ENCODE measurements around the gene SLC7A8.

DNA sequence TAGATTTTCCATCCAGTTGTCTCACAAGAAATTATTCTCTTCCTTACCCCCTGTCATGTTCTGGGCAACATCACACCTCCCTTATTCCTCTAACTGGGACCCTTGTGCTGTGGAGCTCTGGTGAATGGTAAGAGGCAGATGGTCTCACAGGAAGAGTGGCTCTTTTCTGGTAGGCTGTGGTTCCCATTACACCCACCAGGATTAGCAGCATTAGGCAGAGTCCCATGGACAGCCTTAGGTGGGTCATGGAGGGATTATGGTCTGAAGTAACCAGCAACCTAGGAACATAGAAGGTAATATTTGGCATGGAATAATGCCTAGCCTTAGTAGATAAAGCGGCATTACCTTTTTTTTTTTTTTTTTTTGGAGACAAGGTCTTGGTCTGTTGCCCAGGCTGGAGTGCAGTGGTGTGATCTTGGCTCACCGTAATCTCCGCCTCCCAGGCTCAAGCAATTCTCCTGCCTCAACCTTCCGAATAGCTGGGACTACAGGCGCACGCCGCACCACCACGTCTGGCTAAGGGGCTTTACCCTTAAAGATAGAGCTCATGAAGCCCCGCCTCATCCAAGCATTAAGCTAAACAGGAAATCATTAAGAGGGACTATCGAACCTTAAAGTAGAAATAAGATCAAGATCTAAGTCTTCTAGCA is 84.1 kb downstream of the SLC7A8 start:
- TF ChIP-seq, protein P1, sequence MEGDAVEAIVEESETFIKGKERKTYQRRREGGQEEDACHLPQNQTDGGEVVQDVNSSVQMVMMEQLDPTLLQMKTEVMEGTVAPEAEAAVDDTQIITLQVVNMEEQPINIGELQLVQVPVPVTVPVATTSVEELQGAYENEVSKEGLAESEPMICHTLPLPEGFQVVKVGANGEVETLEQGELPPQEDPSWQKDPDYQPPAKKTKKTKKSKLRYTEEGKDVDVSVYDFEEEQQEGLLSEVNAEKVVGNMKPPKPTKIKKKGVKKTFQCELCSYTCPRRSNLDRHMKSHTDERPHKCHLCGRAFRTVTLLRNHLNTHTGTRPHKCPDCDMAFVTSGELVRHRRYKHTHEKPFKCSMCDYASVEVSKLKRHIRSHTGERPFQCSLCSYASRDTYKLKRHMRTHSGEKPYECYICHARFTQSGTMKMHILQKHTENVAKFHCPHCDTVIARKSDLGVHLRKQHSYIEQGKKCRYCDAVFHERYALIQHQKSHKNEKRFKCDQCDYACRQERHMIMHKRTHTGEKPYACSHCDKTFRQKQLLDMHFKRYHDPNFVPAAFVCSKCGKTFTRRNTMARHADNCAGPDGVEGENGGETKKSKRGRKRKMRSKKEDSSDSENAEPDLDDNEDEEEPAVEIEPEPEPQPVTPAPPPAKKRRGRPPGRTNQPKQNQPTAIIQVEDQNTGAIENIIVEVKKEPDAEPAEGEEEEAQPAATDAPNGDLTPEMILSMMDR (IDR thresholded peaks at IDR 0.05): no peak
- TF ChIP-seq POLR2A (IDR thresholded peaks at IDR 0.05): no peak

All from thyroid gland (tissue), 4 donors.